Loucy (cell line): Measurements from ENCODE around the gene PPP1CA.

Experiments used
- CTCF ChIP-seq: fragments of 200-600 bp; sonication (generic); conservative IDR thresholded peaks from 2 replicates; pipeline ENCODE4 v1.5.1; 2014; ENCODE audit warnings: mild to moderate bottlenecking, antibody characterized with exemption, low read length
- EZH2phosphoT487 ChIP-seq: fragments of 200-600 bp; IDR thresholded peaks from 2 replicates; pipeline ENCODE4 v1.6.1; 2018; ENCODE audit warnings: antibody characterized with exemption, mild to moderate bottlenecking, moderate library complexity, borderline replicate concordance

GRCh38 chr11:67411785-67412152, 10.1 kb upstream of the PPP1CA start:
- TF ChIP-seq CTCF: no peak
- TF ChIP-seq EZH2phosphoT487: no peak
